Cardiac fibroblast (primary cell): Measurements from ENCODE around the gene ADAMTSL2.

Experiments
- DNase-seq, 2 donors: peaks; one replicate each; pipeline versions ENCODE4 v3.0.0 to v3.0.0-alpha.2; 2010; ENCODE audit warnings: low read depth in 2 of 2
- H3K4me3 ChIP-seq, 2 donors: replicated peaks in 1 of 2; 1 replicate in 1 of 2; 2 replicates in 1 of 2; pipeline ENCODE4 v1.5.1; 2011; ENCODE audit warnings: low read depth in 2 of 2, low read length in 2 of 2, mild to moderate bottlenecking in 2 of 2, moderate library complexity in 1 of 2
- TF ChIP-seq, protein P1 (sequence below): IDR thresholded peaks from one replicate; pipeline ENCODE4 v1.5.1; 2011; ENCODE audit warnings: low read depth, mild to moderate bottlenecking, low read length, inconsistent platforms

Gene ADAMTSL2

DNA sequence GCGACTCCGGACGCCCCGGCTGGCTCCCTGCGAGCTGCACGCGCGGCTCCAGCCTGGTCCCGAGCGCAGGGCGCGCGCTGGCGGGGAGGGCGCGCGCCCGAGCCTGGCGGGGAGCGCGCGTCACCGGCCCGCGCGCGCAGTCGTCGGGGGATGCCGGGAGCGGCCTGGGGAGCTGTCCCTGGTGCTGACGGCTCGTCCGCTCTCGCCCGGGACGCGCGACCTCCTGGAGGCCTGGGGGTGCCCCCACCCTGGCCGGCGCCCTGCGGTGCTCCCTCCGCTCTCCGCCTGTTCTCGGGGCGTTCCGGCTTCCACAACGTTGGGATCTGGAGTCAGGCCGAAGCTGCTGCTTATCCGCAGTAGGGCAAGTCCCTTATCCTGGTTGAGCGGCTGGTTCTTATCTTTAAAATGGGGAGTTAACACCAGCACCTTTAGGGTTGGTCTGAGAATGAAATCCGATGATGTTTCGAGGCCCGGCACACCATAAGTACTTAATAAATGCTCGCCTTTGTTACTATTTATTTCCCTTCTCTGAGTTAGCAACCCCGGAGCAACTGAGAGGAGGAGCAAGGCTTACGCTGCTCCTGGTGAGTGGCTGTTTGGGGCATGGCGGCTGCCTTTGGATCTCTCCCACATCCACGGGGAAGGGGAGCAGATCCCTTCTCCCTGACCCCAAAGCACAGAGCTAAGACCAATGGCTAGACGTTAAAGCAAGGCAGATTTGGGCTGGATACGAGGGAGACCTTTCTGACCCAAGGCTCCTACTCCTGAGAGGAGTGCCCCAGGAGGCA lies 75.0 kb downstream of the ADAMTSL2 start, which contains the start of gene FAM163B:
Gene FAM163B (minus strand): TSS at position 79 of the 788 bp plus-strand sequence. CDS start 29,166 bp downstream, outside the sequence.
- DNase-seq, result peak; percentile 40 to 59
- no peak within 1 kb of the TSS for H3K4me3 ChIP-seq
- TF ChIP-seq, protein P1, sequence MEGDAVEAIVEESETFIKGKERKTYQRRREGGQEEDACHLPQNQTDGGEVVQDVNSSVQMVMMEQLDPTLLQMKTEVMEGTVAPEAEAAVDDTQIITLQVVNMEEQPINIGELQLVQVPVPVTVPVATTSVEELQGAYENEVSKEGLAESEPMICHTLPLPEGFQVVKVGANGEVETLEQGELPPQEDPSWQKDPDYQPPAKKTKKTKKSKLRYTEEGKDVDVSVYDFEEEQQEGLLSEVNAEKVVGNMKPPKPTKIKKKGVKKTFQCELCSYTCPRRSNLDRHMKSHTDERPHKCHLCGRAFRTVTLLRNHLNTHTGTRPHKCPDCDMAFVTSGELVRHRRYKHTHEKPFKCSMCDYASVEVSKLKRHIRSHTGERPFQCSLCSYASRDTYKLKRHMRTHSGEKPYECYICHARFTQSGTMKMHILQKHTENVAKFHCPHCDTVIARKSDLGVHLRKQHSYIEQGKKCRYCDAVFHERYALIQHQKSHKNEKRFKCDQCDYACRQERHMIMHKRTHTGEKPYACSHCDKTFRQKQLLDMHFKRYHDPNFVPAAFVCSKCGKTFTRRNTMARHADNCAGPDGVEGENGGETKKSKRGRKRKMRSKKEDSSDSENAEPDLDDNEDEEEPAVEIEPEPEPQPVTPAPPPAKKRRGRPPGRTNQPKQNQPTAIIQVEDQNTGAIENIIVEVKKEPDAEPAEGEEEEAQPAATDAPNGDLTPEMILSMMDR, result no peak

DNA sequence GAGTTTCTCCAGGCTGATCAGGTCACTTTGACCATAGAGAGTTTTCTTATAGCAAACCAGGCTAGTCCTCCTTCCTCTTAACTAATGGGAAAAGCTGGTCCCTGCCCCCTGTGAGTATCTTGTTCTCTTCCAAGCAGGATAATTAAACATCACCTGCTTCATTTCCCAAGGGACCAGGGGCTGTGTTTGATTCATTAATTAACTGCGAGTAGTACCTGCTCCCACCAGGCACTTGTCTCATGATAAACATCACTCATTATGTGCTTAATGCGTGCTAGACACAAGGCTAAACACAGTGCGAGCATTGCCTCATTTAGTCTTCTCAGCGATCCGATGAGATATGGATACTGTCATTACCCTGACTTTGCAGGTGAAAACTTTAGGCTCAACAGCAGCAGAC lies 76.3 kb downstream of the ADAMTSL2 start:
- no peak for DNase-seq
- TF ChIP-seq, protein P1, result no peak
- no peak overlapping the region for H3K4me3 ChIP-seq

DNA sequence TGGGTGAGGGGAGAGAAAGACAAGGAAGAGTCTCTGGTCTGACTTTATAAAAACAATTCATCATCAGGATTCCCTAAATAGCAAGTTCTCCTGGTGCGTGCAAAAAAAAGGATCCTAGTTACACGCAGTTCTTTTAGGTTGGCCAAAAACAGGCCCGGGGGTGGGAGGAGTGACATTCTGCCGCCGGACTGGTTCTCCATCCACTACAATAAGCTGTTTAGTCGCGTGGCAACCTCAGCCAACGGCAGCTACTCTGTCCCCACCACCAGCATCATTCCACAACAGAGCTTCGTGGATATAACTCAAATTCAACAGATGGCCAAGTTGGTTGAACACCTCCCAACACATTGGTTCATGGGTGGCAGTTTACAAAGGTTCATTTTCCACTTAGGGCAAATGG lies 77.5 kb downstream of the ADAMTSL2 start:
- TF ChIP-seq, protein P1, result no peak
- no peak for DNase-seq
- H3K4me3 ChIP-seq, result no peak overlapping the region

DNA sequence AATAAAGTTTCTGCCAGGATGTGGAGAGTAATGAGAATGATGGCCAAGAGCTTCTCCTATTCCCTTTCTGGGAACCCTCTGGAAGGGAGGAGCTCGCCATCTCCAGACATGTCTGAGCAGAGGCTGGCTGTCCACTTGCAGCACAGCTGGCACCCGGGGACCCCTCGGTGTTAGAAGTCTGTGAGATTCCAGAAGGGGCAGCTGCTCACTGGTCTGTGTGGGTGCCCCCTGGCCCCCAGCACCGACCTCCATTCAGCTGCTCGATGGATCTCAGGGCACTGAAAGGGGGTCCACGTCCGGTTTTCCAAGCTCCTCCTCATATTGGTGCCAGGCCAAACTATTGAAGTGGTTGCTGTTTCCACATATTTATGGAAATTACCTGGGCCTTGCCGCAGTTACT lies 78.3 kb downstream of the ADAMTSL2 start:
- no peak overlapping the region for H3K4me3 ChIP-seq
- DNase-seq, result no peak
- TF ChIP-seq, protein P1, result no peak

DNA sequence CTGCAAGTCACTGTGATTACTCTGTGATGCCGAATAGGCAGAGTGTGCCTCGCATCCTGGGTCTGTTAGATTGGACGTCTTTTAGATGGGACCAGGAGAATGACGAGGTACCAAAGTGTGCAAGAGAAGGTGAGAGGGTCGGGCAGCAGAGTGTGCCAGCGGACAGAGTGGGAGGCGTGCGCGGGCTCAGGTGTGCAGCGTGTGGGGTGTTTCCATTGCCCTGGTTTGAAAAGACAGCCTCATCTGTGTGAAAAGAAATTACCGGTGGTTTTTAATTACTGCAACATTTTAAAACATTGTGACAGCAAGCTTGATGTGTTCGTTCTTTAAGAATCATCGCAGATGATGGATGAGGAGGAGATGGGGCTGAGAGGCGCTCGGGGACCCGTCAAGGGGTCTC lies 78.9 kb downstream of the ADAMTSL2 start:
- no peak for DNase-seq
- no peak overlapping the region for H3K4me3 ChIP-seq
- TF ChIP-seq, protein P1, result no peak

DNA sequence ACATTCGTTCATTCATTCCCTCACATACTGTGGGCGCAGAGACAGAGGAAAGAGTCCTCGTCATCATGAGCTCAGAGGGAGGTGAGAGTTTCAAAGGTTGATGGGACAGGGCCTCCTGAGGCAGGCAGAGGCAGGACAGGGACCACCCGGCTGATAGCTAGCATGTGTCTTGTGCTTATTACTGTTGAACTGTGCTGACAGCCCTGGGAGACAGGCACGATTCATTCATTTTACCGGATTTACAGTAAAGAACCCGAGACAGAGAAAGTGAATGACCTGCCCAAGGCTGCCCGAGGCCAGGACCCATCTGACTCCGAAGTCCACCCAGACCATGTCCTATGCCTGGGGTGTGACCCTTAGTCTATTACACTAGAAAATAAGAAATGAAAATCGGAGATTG lies 79.6 kb downstream of the ADAMTSL2 start:
- no peak overlapping the region for H3K4me3 ChIP-seq
- TF ChIP-seq, protein P1, result no peak
- DNase-seq, result no peak
